PC-9 (cell line): ENCODE measurements around the gene ADAP1.

Experiments
- EZH2 ChIP-seq: fragments of 200-600 bp; sonication (generic); IDR thresholded peaks from 2 replicates; pipeline ENCODE4 v1.8.0; 2017; ENCODE audit warnings: antibody characterized with exemption, low read depth
- TF ChIP-seq, protein P1 (sequence below): fragments of 200-600 bp; sonication (generic); conservative IDR thresholded peaks from 2 replicates; pipeline ENCODE4 v1.6.1; 2017; ENCODE audit warnings: mixed run types, antibody characterized with exemption, mild to moderate bottlenecking, moderate library complexity

GRCh38 chr7:895451-896052, 58.9 kb downstream of the ADAP1 start:
- TF ChIP-seq, protein P1, sequence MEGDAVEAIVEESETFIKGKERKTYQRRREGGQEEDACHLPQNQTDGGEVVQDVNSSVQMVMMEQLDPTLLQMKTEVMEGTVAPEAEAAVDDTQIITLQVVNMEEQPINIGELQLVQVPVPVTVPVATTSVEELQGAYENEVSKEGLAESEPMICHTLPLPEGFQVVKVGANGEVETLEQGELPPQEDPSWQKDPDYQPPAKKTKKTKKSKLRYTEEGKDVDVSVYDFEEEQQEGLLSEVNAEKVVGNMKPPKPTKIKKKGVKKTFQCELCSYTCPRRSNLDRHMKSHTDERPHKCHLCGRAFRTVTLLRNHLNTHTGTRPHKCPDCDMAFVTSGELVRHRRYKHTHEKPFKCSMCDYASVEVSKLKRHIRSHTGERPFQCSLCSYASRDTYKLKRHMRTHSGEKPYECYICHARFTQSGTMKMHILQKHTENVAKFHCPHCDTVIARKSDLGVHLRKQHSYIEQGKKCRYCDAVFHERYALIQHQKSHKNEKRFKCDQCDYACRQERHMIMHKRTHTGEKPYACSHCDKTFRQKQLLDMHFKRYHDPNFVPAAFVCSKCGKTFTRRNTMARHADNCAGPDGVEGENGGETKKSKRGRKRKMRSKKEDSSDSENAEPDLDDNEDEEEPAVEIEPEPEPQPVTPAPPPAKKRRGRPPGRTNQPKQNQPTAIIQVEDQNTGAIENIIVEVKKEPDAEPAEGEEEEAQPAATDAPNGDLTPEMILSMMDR, result no peak
- TF ChIP-seq EZH2, result no peak
